ENCODE data around the gene GYG2. TPM values are rescaled to one million over a fixed set of nuclear protein-coding genes. Genes with fewer than 3 reads are reported as not detected.

GYG2 gene
- total and polyA plus RNA-seq, 2 of the 8 experiments (the other 6 are each of a cell fraction or from before 2014, with no cell fraction given): 52.8 to 65.3 TPM

GRCh38 chrX:2917767-2918166 is 89.0 kb downstream of the GYG2 start:
- no peak overlapping the region for H3K9ac ChIP-seq (replicated peaks in 1 of 4; ENCODE audit: extremely low read depth in 1 of 4, low read depth in 3 of 4, low read length in 3 of 4)
- no peak overlapping the region for H2BK5ac ChIP-seq (ENCODE audit: low read depth, low read length)
- no peak overlapping the region for H2BK12ac ChIP-seq (ENCODE audit: low read depth, low read length)
- no peaks in the 10 kb centered on the region for H3K36me3 ChIP-seq (ENCODE audit: control insufficient read depth in 2 of 4, insufficient read depth in 4 of 4, low read length in 3 of 4)
- no peak overlapping the region for H3K27ac ChIP-seq (ENCODE audit: low read depth, low read length)
- WGBS, 2 experiments (ENCODE audit: extremely low coverage in 1 of 2, insufficient coverage in 1 of 2, insufficient read length in 1 of 2, insufficient replicate concordance in 2 of 2, low coverage in 1 of 2, low lambda C conversion rate in 2 of 2, missing lambda C conversion rate in 1 of 2): 96% methylated on average over 18 of the region's 23 CpGs; no CpG with 5 or more reads in 1 of the 2 experiments
- no peak for TF ChIP-seq ASH2L (IDR thresholded peaks at IDR 0.05; ENCODE audit: low read length)
- H4K91ac ChIP-seq (replicated peaks; ENCODE audit: insufficient read length, low read length): no peak overlapping the region
- no peak overlapping the region for H4K8ac ChIP-seq (ENCODE audit: extremely low read depth, insufficient read depth, low read length)
- no peak for FAIRE-seq
- H2AFZ ChIP-seq (ENCODE audit: low read length): no peak overlapping the region
- CTCF ChIA-PET (ENCODE audit: partially characterized antibody): no interaction called here
- no peak overlapping the region for H3K14ac ChIP-seq (ENCODE audit: insufficient read length)
- no peak overlapping the region for H2AK5ac ChIP-seq (ENCODE audit: low read depth, low read length)
- H3K9me3 ChIP-seq (ENCODE audit: insufficient read depth in 2 of 2, low read depth in 1 of 2, low read length in 1 of 2): no peaks in the 10 kb centered on the region
- H3K56ac ChIP-seq (replicated peaks; ENCODE audit: insufficient read length, low read depth, low read length): no peak overlapping the region
- no peaks in the 10 kb centered on the region for H3K23me2 ChIP-seq (ENCODE audit: low read depth, low read length)
- peaks cover 0 to 4% (median 2%) of the 10 kb centered on the region in 4 experiments; a peak in 4 of 7 replicates for H3K4me1 ChIP-seq (replicated peaks in 1 of 4; ENCODE audit: control insufficient read depth in 3 of 4, insufficient read depth in 4 of 4, low read length in 3 of 4)
- no peak for DNase-seq (ENCODE audit: low read depth in 1 of 2, low spot score in 2 of 2)
- H3K79me1 ChIP-seq (ENCODE audit: low read depth, low read length): no peaks in the 10 kb centered on the region
- H3K27me3 ChIP-seq (replicated peaks in 1 of 4; ENCODE audit: control insufficient read depth in 3 of 4, extremely low read depth in 1 of 4, insufficient read depth in 3 of 4, low read length in 3 of 4): no peaks in the 10 kb centered on the region
- H3K4me2 ChIP-seq (ENCODE audit: insufficient read depth in 1 of 2, low read depth in 2 of 2, low read length in 2 of 2): no peak overlapping the region
- H2BK20ac ChIP-seq (ENCODE audit: low read length): no peak overlapping the region
- no peak overlapping the region for H3K18ac ChIP-seq (ENCODE audit: extremely low read depth, low read length)
- no peak overlapping the region for H4K5ac ChIP-seq (ENCODE audit: insufficient read length, low read depth, low read length)
- H2BK15ac ChIP-seq (ENCODE audit: low read length): no peak overlapping the region
- H3K4ac ChIP-seq (replicated peaks; ENCODE audit: insufficient read length, low read depth, low read length): no peak overlapping the region
- H2BK120ac ChIP-seq (replicated peaks; ENCODE audit: low read depth, low read length): no peak overlapping the region
- H3K79me2 ChIP-seq (ENCODE audit: control insufficient read depth in 1 of 2, insufficient read depth in 2 of 2, low read length in 2 of 2): no peaks in the 10 kb centered on the region
- POLR2A ChIA-PET (ENCODE audit: partially characterized antibody): no interaction called here
- H3K23ac ChIP-seq (ENCODE audit: insufficient read length): no peak overlapping the region
- H3K4me3 ChIP-seq (ENCODE audit: extremely low read depth in 1 of 4, insufficient read depth in 2 of 4, low read depth in 3 of 4, low read length in 4 of 4): no peak overlapping the region
- H4K20me1 ChIP-seq (replicated peaks in 1 of 2; ENCODE audit: control insufficient read depth in 1 of 2, insufficient read depth in 2 of 2, low read length in 2 of 2): no peaks in the 10 kb centered on the region
